CD14-positive monocyte (primary cell): Measurements from ENCODE around the gene SLC6A8. TPM values are rescaled to one million over a fixed set of nuclear protein-coding genes. Genes with fewer than 3 reads are reported as not detected.
A peak's percentile ranks its signal among the peaks of the same experiment; 100 is the strongest.

Experiments
- DNase-seq, 3 donors: peaks; one replicate each; pipeline ENCODE4 v3.0.0-alpha.2; 2011 to 2022
- H2AFZ ChIP-seq: 2 replicates; pipeline ENCODE4 v1.6.0; 2012; ENCODE audit warnings: mild to moderate bottlenecking, low read depth, low read length, inconsistent platforms; ENCODE audit not compliant: insufficient read depth, poor library complexity, severe bottlenecking
- H3K27ac ChIP-seq, 2 donors: 1 replicate in 1 of 2; 2 replicates in 1 of 2; pipeline ENCODE4 v1.5.1; 2012 to 2013; ENCODE audit warnings: low read length in 2 of 2, control low read depth in 1 of 2, inconsistent platforms in 1 of 2, low read depth in 1 of 2, mild to moderate bottlenecking in 1 of 2
- H3K27me3 ChIP-seq, 2 donors: one replicate each; pipeline versions ENCODE4 v1.6.0 to v1.6.1; 2011 to 2013; ENCODE audit warnings: low read length in 2 of 2; ENCODE audit not compliant: control insufficient read depth in 2 of 2, insufficient read depth in 2 of 2
- H3K36me3 ChIP-seq, 2 donors: replicated peaks in 1 of 2; 1 replicate in 1 of 2; 2 replicates in 1 of 2; pipeline versions ENCODE4 v1.5.1 to v1.6.1; 2012 to 2013; ENCODE audit warnings: low read length in 2 of 2, control low read depth in 1 of 2, inconsistent platforms in 1 of 2, mild to moderate bottlenecking in 1 of 2; ENCODE audit not compliant: insufficient read depth in 2 of 2, control insufficient read depth in 1 of 2
- H3K4me1 ChIP-seq, 2 donors: 1 replicate in 1 of 2; 2 replicates in 1 of 2; pipeline versions ENCODE4 v1.5.1 to v1.6.1; 2012 to 2013; ENCODE audit warnings: low read length in 2 of 2, control low read depth in 1 of 2, inconsistent platforms in 1 of 2, mild to moderate bottlenecking in 1 of 2, moderate library complexity in 1 of 2; ENCODE audit not compliant: insufficient read depth in 2 of 2, control insufficient read depth in 1 of 2
- H3K4me2 ChIP-seq: replicated peaks from 2 replicates; pipeline ENCODE3; 2012; ENCODE audit warnings: low read length, moderate library complexity, mild to moderate bottlenecking; ENCODE audit not compliant: poor library complexity, severe bottlenecking; ENCODE audit errors: extremely low read depth
- H3K4me3 ChIP-seq, 3 experiments: fragments of 200-600 bp in 1 of 3; sonication (generic) in 1 of 3; replicated peaks in 1 of 3; 1 replicate in 2 of 3; 2 replicates in 1 of 3; pipeline ENCODE4 v1.5.1; 2011 to 2013; ENCODE audit warnings: low read length in 3 of 3, mild to moderate bottlenecking in 3 of 3, control low read depth in 2 of 3, low read depth in 2 of 3, inconsistent platforms in 1 of 3, moderate library complexity in 1 of 3
- H3K79me2 ChIP-seq: 2 replicates; pipeline ENCODE4 v1.6.0; 2012; ENCODE audit warnings: mild to moderate bottlenecking, control low read depth, inconsistent platforms, low read length, moderate library complexity; ENCODE audit not compliant: insufficient read depth
- H3K9ac ChIP-seq: 2 replicates; pipeline ENCODE4 v1.6.0; 2017; ENCODE audit warnings: low read length, mild to moderate bottlenecking; ENCODE audit not compliant: insufficient read depth, poor library complexity, severe bottlenecking
- H3K9me3 ChIP-seq, 2 donors: replicated peaks in 1 of 2; 1 replicate in 1 of 2; 2 replicates in 1 of 2; pipeline versions ENCODE4 v1.5.1 to v1.6.1; 2012 to 2013; ENCODE audit warnings: low read length in 2 of 2, control low read depth in 1 of 2; ENCODE audit not compliant: control insufficient read depth in 1 of 2, insufficient read depth in 1 of 2
- H4K20me1 ChIP-seq: 2 replicates; pipeline ENCODE4 v1.6.0; 2012; ENCODE audit warnings: mild to moderate bottlenecking, low read length, control low read depth, moderate library complexity; ENCODE audit not compliant: insufficient read depth
- H3K27ac Mint-ChIP-seq, 7 donors: one replicate each; pipeline ENCODE4 v1.8.0; 2020; ENCODE audit warnings: mild to moderate bottlenecking in 7 of 7, mixed read lengths in 7 of 7, moderate library complexity in 6 of 7, inconsistent platforms in 2 of 7
- H3K27me3 Mint-ChIP-seq, 3 donors: one replicate each; pipeline ENCODE4 v1.8.0; 2021 to 2022; ENCODE audit warnings: low read depth in 3 of 3, mild to moderate bottlenecking in 3 of 3, mixed read lengths in 3 of 3, moderate library complexity in 3 of 3, inconsistent platforms in 1 of 3
- H3K36me3 Mint-ChIP-seq, 2 donors: one replicate each; pipeline ENCODE4 v1.8.0; 2020; ENCODE audit warnings: mixed read lengths in 2 of 2, inconsistent platforms in 1 of 2, mild to moderate bottlenecking in 1 of 2
- H3K4me1 Mint-ChIP-seq: one replicate; pipeline ENCODE4 v1.8.0; 2020; ENCODE audit warnings: mild to moderate bottlenecking, mixed read lengths
- H3K4me3 Mint-ChIP-seq, 2 donors: one replicate each; pipeline ENCODE4 v1.8.0; 2020; ENCODE audit warnings: mild to moderate bottlenecking in 2 of 2, mixed read lengths in 2 of 2, moderate library complexity in 1 of 2
- H3K9me3 Mint-ChIP-seq, 7 donors: one replicate each; pipeline ENCODE4 v1.8.0; 2020 to 2022; ENCODE audit warnings: mixed read lengths in 7 of 7, mild to moderate bottlenecking in 6 of 7, moderate library complexity in 6 of 7, inconsistent platforms in 2 of 7
- WGBS: methylation state at CpG from one replicate; pipeline ENCODE4 v1.1.5; 2013; ENCODE audit warnings: missing lambda C conversion rate; ENCODE audit not compliant: insufficient coverage; 5-methylcytosine and 5-hydroxymethylcytosine counted together
- intact Hi-C, 2 donors: fragments of 100-400 bp; cut with micrococcal nuclease; formaldehyde crosslinking; loops; one replicate each; pipeline versions ENCODE4 v1.15.0 to v1.15.1; 2023
- polyA plus RNA-seq, 3 donors: library from polyadenylated mRNA; depleted of rRNA in 1 of 3; unstranded in 2 of 3; stranded (reverse) in 1 of 3; fragments of 300-500 nt in 2 of 3; fragments of >200 nt in 1 of 3; fragmentation: Illumina TruSeq in 2 of 3; gene quantifications; 1 replicate in 2 of 3; 2 replicates in 1 of 3; pipeline ENCODE4 v1.2.3, GENCODE V29; 2012 to 2021
- TF ChIP-seq, protein P1 (sequence below): fragments of 200-600 bp; IDR thresholded peaks from one replicate; pipeline ENCODE4 v1.8.0; 2022; ENCODE audit warnings: antibody characterized with exemption, mild to moderate bottlenecking

Gene SLC6A8
- polyA plus RNA-seq, 3 donors, result 0.23 to 5.6 (median 0.85) TPM

- Histone ChIP-seq H4K20me1 (peaks cover 42% of the 10 kb centered on the region), H3K27me3 (no peaks in the 10 kb centered on the region), H3K36me3 (peaks cover 14 to 17% of the 10 kb centered on the region in 2 donors), H3K4me2 (peak overlapping the region; percentile 86), H3K4me3 (peak overlapping the region; percentile 31 to 80 (median 71)), H3K79me2 (peaks cover 72% of the 10 kb centered on the region), H3K9ac (peak overlapping the region; percentile 82), H3K9me3 (peaks cover 0 to 7% of the 10 kb centered on the region in 2 donors), H3K4me1 (peaks cover 63 to 72% of the 10 kb centered on the region in 2 donors), H3K27ac (peak overlapping the region; percentile 93 to 100), H2AFZ (no peak overlapping the region)
- intact Hi-C loops, result no loop called here
- H3K4me3 Mint-ChIP-seq, result peak overlapping the region; percentile 73 to 78
- TF ChIP-seq, protein P1, sequence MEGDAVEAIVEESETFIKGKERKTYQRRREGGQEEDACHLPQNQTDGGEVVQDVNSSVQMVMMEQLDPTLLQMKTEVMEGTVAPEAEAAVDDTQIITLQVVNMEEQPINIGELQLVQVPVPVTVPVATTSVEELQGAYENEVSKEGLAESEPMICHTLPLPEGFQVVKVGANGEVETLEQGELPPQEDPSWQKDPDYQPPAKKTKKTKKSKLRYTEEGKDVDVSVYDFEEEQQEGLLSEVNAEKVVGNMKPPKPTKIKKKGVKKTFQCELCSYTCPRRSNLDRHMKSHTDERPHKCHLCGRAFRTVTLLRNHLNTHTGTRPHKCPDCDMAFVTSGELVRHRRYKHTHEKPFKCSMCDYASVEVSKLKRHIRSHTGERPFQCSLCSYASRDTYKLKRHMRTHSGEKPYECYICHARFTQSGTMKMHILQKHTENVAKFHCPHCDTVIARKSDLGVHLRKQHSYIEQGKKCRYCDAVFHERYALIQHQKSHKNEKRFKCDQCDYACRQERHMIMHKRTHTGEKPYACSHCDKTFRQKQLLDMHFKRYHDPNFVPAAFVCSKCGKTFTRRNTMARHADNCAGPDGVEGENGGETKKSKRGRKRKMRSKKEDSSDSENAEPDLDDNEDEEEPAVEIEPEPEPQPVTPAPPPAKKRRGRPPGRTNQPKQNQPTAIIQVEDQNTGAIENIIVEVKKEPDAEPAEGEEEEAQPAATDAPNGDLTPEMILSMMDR, result no peak
- DNase-seq, result no peak
- H3K9me3 Mint-ChIP-seq, result peaks cover 0 to 18% (median 5%) of the 10 kb centered on the region in 7 donors
- peaks cover 0 to 5% (median 0%) of the 10 kb centered on the region in 3 donors for H3K27me3 Mint-ChIP-seq
- peaks cover 41% of the 10 kb centered on the region for H3K4me1 Mint-ChIP-seq
- H3K36me3 Mint-ChIP-seq, result peaks cover 16 to 28% of the 10 kb centered on the region in 2 donors
- H3K27ac Mint-ChIP-seq, result peak overlapping the region; percentile 84 to 93 (median 92)
- 56% methylated on average over 37 of the region's 55 CpGs for WGBS
These were observed 37.5 kb downstream of the SLC6A8 start for GRCh38 chrX:153725039-153725831.

GRCh38 chrX:153725832-153726285, 38.1 kb downstream of the SLC6A8 start:
- Histone ChIP-seq H3K27ac (peak overlapping the region; percentile 93 to 100), H3K4me2 (peak overlapping the region; percentile 86), H3K27me3 (no peaks in the 10 kb centered on the region), H3K9ac (peak overlapping the region; percentile 82), H3K4me3 (peak overlapping the region; percentile 31 to 80 (median 71)), H3K79me2 (peaks cover 71% of the 10 kb centered on the region), H3K9me3 (peaks cover 0 to 7% of the 10 kb centered on the region in 2 donors), H4K20me1 (peaks cover 36% of the 10 kb centered on the region), H3K36me3 (peaks cover 8 to 10% of the 10 kb centered on the region in 2 donors), H3K4me1 (peaks cover 70 to 79% of the 10 kb centered on the region in 2 donors), H2AFZ (no peak overlapping the region)
- Mint-ChIP-seq H3K27ac (peak overlapping the region; percentile 84 to 93 (median 92)), H3K27me3 (peaks cover 0 to 3% (median 0%) of the 10 kb centered on the region in 3 donors), H3K9me3 (peaks cover 0 to 20% (median 6%) of the 10 kb centered on the region in 7 donors), H3K4me3 (peak overlapping the region; percentile 73 to 78), H3K36me3 (peaks cover 14 to 24% of the 10 kb centered on the region in 2 donors), H3K4me1 (peaks cover 44% of the 10 kb centered on the region)
- intact Hi-C loops, result no loop called here
- no peak for DNase-seq
- TF ChIP-seq, protein P1, result no peak
- WGBS, result 73% methylated on average over 16 of the region's 35 CpGs
